RCC 7860 (cell line): Measurements from ENCODE around the gene LIPC.

Experiments
- DNase-seq: peaks from one replicate; pipeline ENCODE4 v3.0.0-alpha.2; 2015; ENCODE audit warnings: low spot score
- FAIRE-seq: peaks from 2 replicates; lab custom pipeline; 2012; peaks lifted over from hg19 to GRCh38; lab: Jason Lieb, UNC

LIPC gene

DNA sequence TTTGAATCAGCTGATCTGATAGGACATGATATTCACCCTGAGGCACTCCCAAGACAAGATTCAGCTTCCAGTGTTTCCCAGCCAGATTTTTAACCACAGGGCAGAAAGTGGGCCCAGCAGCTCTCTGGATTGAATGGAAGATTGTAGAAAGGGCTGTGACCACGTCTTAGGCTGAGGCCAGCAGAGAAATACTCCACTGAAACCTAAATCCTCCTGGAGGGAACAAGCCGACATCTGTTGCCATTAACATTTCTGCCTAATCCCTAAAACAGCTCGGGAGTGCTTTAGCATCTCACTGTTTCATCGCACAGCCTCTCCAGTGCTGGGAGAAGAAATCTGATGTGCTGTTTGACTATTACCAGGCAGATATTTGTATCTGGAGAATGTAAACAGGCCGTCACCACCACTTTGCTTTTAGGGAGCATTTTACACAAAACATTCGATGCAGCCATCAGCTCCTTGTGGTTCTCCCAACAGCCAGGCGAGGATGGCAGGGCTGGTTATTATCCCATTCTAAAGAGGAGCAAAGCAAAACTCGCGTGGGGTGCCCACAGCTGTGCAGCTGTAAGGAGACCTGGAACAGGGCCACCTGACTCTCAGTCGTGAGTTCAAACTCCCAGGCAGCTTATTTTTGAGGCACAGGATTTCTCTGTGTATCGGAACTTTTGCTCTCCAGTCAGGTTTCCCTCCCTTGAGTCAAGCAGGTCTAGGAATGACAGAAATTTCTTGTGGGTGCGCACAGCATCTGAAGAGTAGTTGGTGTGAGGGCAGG lies 117.4 kb downstream of the LIPC start:
- DNase-seq (no peak), FAIRE-seq (no peak)

- no peak for FAIRE-seq
- DNase-seq = no peak
Observed at GRCh38 chr15:58549785-58550074, 117.9 kb downstream of the LIPC start.

DNA sequence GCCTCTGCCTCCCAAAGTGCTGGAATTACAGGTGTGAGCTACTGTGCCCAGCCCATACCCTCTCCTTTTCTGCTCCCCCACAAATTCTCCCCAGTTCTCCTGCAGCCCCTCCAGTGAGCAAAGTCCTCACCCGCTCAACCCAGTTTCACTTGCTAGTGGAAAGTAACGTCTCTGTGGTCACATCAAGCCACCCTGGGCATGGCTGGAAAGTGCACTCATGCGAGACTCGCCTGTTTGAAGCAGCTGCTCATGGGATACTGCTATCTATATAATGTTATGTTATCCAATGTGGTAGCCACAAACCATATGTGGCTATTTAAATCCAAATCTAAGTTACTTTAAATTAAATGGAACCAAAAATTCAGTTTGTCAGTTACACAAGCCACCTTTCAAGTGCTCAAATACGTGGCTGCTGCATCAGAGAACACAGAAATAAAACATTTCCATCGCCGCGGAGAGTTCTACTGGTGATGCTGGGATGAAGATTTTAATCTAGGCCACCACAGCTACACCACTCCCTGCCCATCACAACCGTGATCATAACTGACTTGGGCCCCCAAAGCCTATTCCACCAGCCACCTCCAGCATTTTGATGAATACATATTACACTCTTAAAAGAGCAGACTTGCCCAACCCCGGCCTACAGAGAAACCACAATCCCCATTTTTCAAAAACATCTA lies 119.4 kb downstream of the LIPC start:
- DNase-seq (peak; percentile 49), FAIRE-seq (peak; percentile 73)

- peak; percentile 45 for DNase-seq
- FAIRE-seq = peak; percentile 70
Observed at GRCh38 chr15:58551764-58552504, 120.1 kb downstream of the LIPC start.

- FAIRE-seq (no peak), DNase-seq (no peak)
Observed at GRCh38 chr15:58552505-58553364, 120.9 kb downstream of the LIPC start.

DNA sequence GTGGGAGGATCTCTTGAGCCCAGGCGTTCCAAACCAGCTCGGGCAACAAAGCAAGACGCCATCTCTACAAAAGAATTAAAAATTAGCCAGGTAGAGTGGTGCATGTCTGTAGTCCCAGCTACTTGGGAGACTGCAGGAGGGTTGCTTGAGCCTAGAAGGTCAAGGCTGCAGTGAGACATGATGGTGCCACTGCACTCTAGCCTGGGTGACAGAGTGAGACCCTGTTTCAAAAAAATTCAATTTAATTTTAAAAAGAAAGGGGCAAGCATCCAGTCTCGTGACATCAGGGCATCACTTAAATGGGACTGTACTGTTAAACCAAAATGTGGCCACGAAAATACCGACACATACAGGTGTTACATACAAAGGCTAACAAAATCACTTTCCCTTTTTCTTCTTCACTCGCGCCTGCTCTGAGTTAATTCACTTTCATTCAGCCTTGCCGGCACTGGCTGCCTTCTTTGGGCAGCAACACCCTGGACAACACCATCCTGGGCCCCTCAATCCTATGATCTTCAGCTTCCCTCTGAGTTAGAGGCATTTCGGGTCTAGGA lies 121.7 kb downstream of the LIPC start:
- DNase-seq (no peak), FAIRE-seq (no peak)

GRCh38 chr15:58554758-58555157 lies 123.0 kb downstream of the LIPC start:
- FAIRE-seq (no peak), DNase-seq (no peak)

DNA sequence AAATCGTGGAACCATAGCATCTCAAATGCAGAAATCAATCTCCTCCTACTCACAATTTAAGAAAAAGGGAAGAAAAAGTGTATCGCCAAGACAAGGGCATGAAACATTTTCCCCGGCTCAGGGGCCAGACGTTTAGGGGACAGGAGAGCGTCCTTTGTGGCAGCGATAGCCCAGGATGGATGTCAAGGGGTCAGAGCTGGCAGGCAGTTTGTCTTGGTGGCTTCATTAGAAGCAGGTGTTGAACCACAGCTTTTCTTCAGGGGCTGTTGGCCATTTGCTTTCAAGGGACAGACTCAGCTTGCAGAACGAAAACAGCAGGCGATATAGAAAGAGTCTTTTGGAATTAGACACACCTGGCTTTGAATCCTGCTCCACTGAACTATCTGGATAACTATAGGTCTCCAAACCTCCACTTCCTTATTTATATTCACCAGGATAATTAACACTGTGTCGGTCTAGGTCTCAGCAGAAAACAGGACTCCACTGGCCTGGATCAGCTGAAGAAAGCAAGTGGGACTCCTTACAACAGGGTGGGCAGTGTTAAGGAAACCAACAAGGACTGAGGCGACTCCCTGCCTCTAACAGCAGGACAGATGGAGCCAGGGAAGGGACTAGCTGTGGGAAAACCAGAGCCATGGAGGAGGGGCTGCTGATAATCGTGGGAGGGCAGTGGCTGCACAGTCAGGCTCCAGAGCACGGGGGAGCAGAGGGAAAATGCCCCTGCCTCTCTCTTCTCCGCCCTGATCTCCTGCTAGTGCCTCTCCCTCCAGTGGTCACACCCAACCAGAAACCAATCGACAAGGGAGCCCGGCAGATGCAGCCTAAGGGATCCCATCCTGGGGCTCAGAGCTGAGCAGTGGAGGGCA lies 123.6 kb downstream of the LIPC start:
- no peak for DNase-seq
- no peak for FAIRE-seq

GRCh38 chr15:58556028-58556361 lies 124.2 kb downstream of the LIPC start:
- no peak for DNase-seq
- no peak for FAIRE-seq

DNA sequence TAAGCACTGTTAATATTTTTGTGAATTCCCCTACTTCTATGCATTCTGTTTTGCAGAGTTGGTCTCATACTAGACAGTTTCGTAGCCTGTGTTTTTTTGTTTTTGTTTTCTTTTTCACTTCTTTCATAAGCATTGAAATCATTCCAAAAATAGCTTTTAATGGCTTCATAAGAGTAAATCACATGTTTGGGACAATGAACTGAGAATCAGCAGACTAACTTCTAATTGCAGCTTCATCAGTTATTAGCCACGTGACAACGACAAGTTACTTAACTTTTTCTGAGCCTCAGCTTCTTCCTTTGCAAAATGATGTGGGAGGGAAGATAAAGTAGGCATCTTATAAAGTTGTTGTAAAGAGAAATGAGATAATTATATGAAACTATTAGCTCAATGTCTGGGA lies 124.8 kb downstream of the LIPC start:
- FAIRE-seq (no peak), DNase-seq (no peak)

GRCh38 chr15:58558777-58559176 lies 127.0 kb downstream of the LIPC start:
- no peak for FAIRE-seq
- DNase-seq = no peak

- FAIRE-seq (no peak), DNase-seq (no peak)
Observed at GRCh38 chr15:58559904-58560588, 128.3 kb downstream of the LIPC start.

GRCh38 chr15:58561321-58561720 lies 129.5 kb downstream of the LIPC start:
- DNase-seq = no peak
- no peak for FAIRE-seq

DNA sequence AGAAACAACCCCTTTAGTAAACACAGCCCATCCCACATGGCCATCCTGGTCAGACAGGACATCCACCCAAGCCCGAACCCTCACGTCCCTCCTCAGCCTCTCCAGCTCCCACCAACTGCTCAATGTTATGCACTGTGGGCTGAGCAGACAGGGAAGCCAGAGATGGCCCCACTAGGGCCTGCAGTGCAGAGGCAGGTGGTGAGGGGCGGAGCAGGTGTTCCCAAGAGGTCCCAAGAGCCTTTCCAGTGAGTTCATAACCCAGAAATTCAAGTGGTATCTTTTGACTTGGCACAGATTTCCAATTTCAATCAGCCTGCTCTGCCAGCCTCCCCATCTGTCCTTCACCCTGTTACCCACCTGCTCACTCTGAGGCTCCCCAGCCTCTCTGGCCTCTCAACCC lies 130.3 kb downstream of the LIPC start:
- FAIRE-seq (no peak), DNase-seq (no peak)

- DNase-seq (no peak), FAIRE-seq (no peak)
Observed at GRCh38 chr15:58564981-58565380, 133.2 kb downstream of the LIPC start.

DNA sequence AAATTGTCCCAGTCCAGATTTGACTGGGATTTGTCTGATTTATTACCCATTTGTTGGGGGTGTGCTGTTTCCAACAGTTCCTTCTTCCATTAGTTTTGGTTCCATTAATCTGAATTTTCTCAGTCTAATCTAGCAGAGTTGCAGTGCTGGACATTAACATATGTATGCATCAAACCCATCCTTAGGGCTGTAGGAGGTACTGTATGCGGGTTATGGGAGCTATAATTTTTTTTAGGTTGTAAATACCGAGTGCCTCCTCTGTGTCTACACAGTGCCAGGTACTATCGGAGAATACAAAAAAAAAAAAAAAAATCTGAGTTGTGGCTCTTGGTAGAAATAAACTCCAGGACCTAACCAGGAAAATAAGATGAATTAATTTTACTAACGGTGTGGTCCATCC lies 133.8 kb downstream of the LIPC start:
- FAIRE-seq (no peak), DNase-seq (no peak)

DNA sequence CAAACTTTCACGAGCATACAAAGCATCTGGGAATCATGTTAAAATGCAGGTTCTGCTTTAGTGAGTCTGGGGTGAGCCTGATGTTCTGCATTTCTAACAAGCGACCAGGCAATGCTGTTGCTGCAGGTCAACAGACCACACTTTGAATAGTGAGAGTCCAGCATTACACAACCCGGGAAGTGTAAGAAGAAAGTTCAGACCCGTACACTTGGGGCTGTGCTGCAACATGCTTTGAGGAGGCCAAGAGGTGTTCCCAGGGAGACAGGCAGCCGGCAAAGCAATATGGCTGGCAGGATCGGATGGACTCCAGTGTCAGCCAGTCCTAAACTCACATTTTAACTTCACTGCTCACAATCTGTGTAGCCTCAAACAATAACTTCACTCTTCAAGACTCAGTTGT lies 134.2 kb downstream of the LIPC start:
- FAIRE-seq (no peak), DNase-seq (no peak)

- DNase-seq = no peak
- no peak for FAIRE-seq
Observed at GRCh38 chr15:58568157-58568571, 136.4 kb downstream of the LIPC start.

DNA sequence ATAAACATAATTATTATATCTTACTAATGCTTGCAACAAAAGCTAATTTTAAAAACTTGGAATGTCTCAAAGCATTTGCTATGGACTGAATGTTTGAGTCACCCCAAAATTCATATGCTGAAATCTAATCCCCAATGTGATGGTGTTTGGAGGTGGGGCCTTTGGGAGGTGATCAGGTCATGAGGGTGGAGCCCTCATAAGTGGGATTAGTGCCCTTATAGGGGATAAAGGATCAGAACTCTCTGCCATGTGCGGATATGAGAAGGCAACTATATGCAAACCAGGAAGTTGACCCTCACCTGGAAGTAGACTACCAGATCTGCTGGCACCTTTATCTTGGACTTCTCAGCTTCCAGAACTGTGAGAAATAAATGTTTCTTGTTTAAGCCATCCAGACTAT lies 137.7 kb downstream of the LIPC start:
- FAIRE-seq = no peak
- DNase-seq = no peak
